ENCODE results near the gene BRINP2. TPM values are rescaled to one million over a fixed set of nuclear protein-coding genes. Genes with fewer than 3 reads are reported as not detected.

Gene BRINP2
- total RNA-seq, 1 experiment from 2014 or later = not detected

DNA sequence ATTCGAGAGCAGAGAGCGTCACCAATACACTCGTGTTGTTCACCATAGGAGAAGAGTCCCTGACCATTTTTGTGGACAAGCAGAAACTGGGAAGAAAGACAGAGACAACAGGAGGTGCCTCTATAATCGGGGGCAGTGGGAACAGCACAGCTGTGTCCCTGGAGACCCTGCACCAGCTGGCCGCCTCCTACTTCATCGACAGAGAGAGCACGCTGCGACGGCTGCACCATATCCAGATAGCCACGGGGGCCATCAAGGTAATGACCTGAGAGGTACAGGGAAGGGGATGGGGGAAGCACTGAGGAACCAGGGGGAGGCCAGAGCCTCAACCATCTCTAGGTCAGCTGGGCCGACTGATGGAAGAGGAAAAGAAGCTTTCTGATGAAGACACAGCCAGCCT is 86.4 kb downstream of the BRINP2 start:
- POLR2A ChIA-PET = interaction anchor here (0.7 kb wide), 1 partner anchor 114 kb away, joined by 4 read pairs; no protein-coding TSS in a partner anchor
- no peaks in the 10 kb centered on the region for H3K36me3 Mint-ChIP-seq (ENCODE audit: insufficient read depth, unreplicated experiment)
- DNase-seq (ENCODE audit: unreplicated experiment) = no peak
- peaks cover 21% of the 10 kb centered on the region for H3K4me1 Mint-ChIP-seq (ENCODE audit: insufficient read depth, unreplicated experiment)
- TF ChIP-seq, protein P1, sequence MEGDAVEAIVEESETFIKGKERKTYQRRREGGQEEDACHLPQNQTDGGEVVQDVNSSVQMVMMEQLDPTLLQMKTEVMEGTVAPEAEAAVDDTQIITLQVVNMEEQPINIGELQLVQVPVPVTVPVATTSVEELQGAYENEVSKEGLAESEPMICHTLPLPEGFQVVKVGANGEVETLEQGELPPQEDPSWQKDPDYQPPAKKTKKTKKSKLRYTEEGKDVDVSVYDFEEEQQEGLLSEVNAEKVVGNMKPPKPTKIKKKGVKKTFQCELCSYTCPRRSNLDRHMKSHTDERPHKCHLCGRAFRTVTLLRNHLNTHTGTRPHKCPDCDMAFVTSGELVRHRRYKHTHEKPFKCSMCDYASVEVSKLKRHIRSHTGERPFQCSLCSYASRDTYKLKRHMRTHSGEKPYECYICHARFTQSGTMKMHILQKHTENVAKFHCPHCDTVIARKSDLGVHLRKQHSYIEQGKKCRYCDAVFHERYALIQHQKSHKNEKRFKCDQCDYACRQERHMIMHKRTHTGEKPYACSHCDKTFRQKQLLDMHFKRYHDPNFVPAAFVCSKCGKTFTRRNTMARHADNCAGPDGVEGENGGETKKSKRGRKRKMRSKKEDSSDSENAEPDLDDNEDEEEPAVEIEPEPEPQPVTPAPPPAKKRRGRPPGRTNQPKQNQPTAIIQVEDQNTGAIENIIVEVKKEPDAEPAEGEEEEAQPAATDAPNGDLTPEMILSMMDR (IDR thresholded peaks at IDR 0.05; ENCODE audit: unreplicated experiment) = no peak
- CTCF ChIA-PET = interaction anchor here (0.6 to 2.7 kb wide), 16 partner anchors 9 to 689 kb away, joined by 3 to 20 read pairs (median 4); no protein-coding TSS in a partner anchor
- intact Hi-C loops (cut with micrococcal nuclease) = loop anchor here (2.0 kb wide), 1 partner anchor 524 kb away; no protein-coding TSS in a partner anchor
- H3K4me3 Mint-ChIP-seq (ENCODE audit: unreplicated experiment) = no peak overlapping the region
- BruUV-seq (replicated peaks) = no TSS peak
- H3K9me3 Mint-ChIP-seq (ENCODE audit: unreplicated experiment) = no peaks in the 10 kb centered on the region
- no peak overlapping the region for H3K27ac Mint-ChIP-seq (ENCODE audit: low read depth, unreplicated experiment)
- H3K27me3 Mint-ChIP-seq (ENCODE audit: insufficient read depth, unreplicated experiment) = no peaks in the 10 kb centered on the region

GRCh38 chr1:177257576-177257975 is 86.8 kb downstream of the BRINP2 start:
- DNase-seq (ENCODE audit: unreplicated experiment) = no peak
- TF ChIP-seq, protein P1 (IDR thresholded peaks at IDR 0.05; ENCODE audit: unreplicated experiment) = no peak
- intact Hi-C loops (cut with micrococcal nuclease) = loop anchor here (2.0 kb wide), 1 partner anchor 523 kb away; no protein-coding TSS in a partner anchor
- no peaks in the 10 kb centered on the region for H3K27me3 Mint-ChIP-seq (ENCODE audit: insufficient read depth, unreplicated experiment)
- no peaks in the 10 kb centered on the region for H3K36me3 Mint-ChIP-seq (ENCODE audit: insufficient read depth, unreplicated experiment)
- no peak overlapping the region for H3K27ac Mint-ChIP-seq (ENCODE audit: low read depth, unreplicated experiment)
- no TSS peak for BruUV-seq (replicated peaks)
- no peaks in the 10 kb centered on the region for H3K9me3 Mint-ChIP-seq (ENCODE audit: unreplicated experiment)
- H3K4me1 Mint-ChIP-seq (ENCODE audit: insufficient read depth, unreplicated experiment) = peaks cover 21% of the 10 kb centered on the region
- H3K4me3 Mint-ChIP-seq (ENCODE audit: unreplicated experiment) = no peak overlapping the region
- ChIA-PET POLR2A (no interaction called here), CTCF (interaction anchor here (0.6 to 2.7 kb wide), 8 partner anchors 11 to 689 kb away, joined by 3 to 20 read pairs (median 5); no protein-coding TSS in a partner anchor)

GRCh38 chr1:177270863-177271262 is 100.1 kb downstream of the BRINP2 start:
- Mint-ChIP-seq H3K36me3 (ENCODE audit: insufficient read depth, unreplicated experiment) (no peaks in the 10 kb centered on the region), H3K27ac (ENCODE audit: low read depth, unreplicated experiment) (no peak overlapping the region), H3K9me3 (ENCODE audit: unreplicated experiment) (no peaks in the 10 kb centered on the region), H3K27me3 (ENCODE audit: insufficient read depth, unreplicated experiment) (peaks cover 14% of the 10 kb centered on the region), H3K4me1 (ENCODE audit: insufficient read depth, unreplicated experiment) (peaks cover 10% of the 10 kb centered on the region), H3K4me3 (ENCODE audit: unreplicated experiment) (no peak overlapping the region)
- no peak for DNase-seq (ENCODE audit: unreplicated experiment)
- CTCF ChIA-PET = interaction anchor here (0.5 kb wide), 2 partner anchors 87 to 760 kb away, joined by 3 read pairs; no protein-coding TSS in a partner anchor
- TF ChIP-seq, protein P1 (IDR thresholded peaks at IDR 0.05; ENCODE audit: unreplicated experiment) = no peak
- no TSS peak for BruUV-seq (replicated peaks)
- POLR2A ChIA-PET = no interaction called here
- intact Hi-C loops (cut with micrococcal nuclease) = no loop called here

DNA sequence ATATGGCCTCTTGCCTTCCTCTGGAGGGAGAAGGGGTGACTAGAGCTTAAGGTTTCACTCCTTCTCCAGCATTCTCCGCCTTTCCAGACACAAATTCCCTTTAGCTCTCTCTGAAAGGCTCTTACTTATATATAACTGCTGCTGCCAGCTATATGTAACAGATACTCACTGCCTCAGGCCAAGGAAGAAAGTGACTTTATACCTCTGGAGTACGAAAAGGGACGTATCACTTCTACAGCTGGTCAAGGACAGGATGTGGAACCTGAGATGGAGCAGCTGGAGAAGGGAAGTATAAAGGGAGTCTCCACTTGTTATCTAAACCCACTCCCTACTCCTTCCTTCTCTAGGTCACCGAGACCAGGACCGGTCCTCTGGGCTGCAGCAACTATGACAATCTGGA is 102.4 kb downstream of the BRINP2 start:
- no TSS peak for BruUV-seq (replicated peaks)
- no peak for DNase-seq (ENCODE audit: unreplicated experiment)
- H3K27ac Mint-ChIP-seq (ENCODE audit: low read depth, unreplicated experiment) = no peak overlapping the region
- TF ChIP-seq, protein P1 (IDR thresholded peaks at IDR 0.05; ENCODE audit: unreplicated experiment) = no peak
- ChIA-PET POLR2A (no interaction called here), CTCF (interaction anchor here (0.9 to 1.3 kb wide), 3 partner anchors 16 to 675 kb away, joined by 3 to 5 read pairs (median 5); no protein-coding TSS in a partner anchor)
- intact Hi-C loops (cut with micrococcal nuclease) = no loop called here
- peaks cover 10% of the 10 kb centered on the region for H3K4me1 Mint-ChIP-seq (ENCODE audit: insufficient read depth, unreplicated experiment)
- H3K4me3 Mint-ChIP-seq (ENCODE audit: unreplicated experiment) = no peak overlapping the region
- H3K27me3 Mint-ChIP-seq (ENCODE audit: insufficient read depth, unreplicated experiment) = peaks cover 14% of the 10 kb centered on the region
- H3K9me3 Mint-ChIP-seq (ENCODE audit: unreplicated experiment) = no peaks in the 10 kb centered on the region
- H3K36me3 Mint-ChIP-seq (ENCODE audit: insufficient read depth, unreplicated experiment) = no peaks in the 10 kb centered on the region

Data from MCF 10A (cell line).